KMS-11 (cell line): ENCODE measurements around the gene RPN2.

Source experiments
- H2AFZ ChIP-seq: fragments of 200-600 bp; sonication (generic); 2 replicates; pipeline ENCODE4 v1.6.1; 2016; ENCODE audit warnings: antibody characterized with exemption, mixed run types, low read depth
- H3K27ac ChIP-seq: fragments of 200-600 bp; sonication (generic); 2 replicates; pipeline ENCODE4 v1.6.1; 2016; ENCODE audit warnings: mild to moderate bottlenecking, mixed run types
- H3K27me3 ChIP-seq: fragments of 200-600 bp; sonication (generic); 2 replicates; pipeline ENCODE4 v1.6.1; 2017; ENCODE audit warnings: mild to moderate bottlenecking, low read depth, mixed run types, moderate library complexity; ENCODE audit not compliant: insufficient read depth
- H3K36me3 ChIP-seq: fragments of 200-600 bp; sonication (generic); 2 replicates; pipeline ENCODE4 v1.6.1; 2017; ENCODE audit warnings: mild to moderate bottlenecking, mixed run types; ENCODE audit not compliant: insufficient read depth
- H3K4me1 ChIP-seq: fragments of 200-600 bp; sonication (generic); 2 replicates; pipeline ENCODE4 v1.6.1; 2016; ENCODE audit warnings: mild to moderate bottlenecking, low read depth, mixed run types; ENCODE audit not compliant: poor library complexity, severe bottlenecking
- H3K4me2 ChIP-seq: fragments of 200-600 bp; sonication (generic); 2 replicates; pipeline ENCODE4 v1.7.0; 2016; ENCODE audit warnings: mild to moderate bottlenecking, mixed run types
- H3K4me3 ChIP-seq: fragments of 200-600 bp; sonication (generic); IDR thresholded peaks from 2 replicates; pipeline ENCODE4 v1.6.1; 2017; ENCODE audit warnings: low read depth, low read length, mixed read lengths; ENCODE audit not compliant: insufficient read depth
- H3K79me2 ChIP-seq: fragments of 200-600 bp; sonication (generic); 2 replicates; pipeline ENCODE4 v1.6.1; 2016; ENCODE audit warnings: low read depth, mixed run types; ENCODE audit not compliant: insufficient read depth
- H3K9ac ChIP-seq: fragments of 200-600 bp; sonication (generic); 2 replicates; pipeline ENCODE4 v1.6.1; 2016; ENCODE audit warnings: mild to moderate bottlenecking, mixed run types
- H4K20me1 ChIP-seq: fragments of 200-600 bp; sonication (generic); 2 replicates; pipeline ENCODE4 v1.6.1; 2016; ENCODE audit warnings: mild to moderate bottlenecking, mixed run types; ENCODE audit not compliant: insufficient read depth
- TF ChIP-seq, protein P1 (sequence below): fragments of 200-600 bp; sonication (generic); conservative IDR thresholded peaks from 2 replicates; pipeline ENCODE4 v1.6.1; 2017; ENCODE audit warnings: low read depth, mild to moderate bottlenecking, antibody characterized with exemption, low read length, moderate library complexity, mixed read lengths

The RPN2 gene

GRCh38 chr20:37202267-37202943, 23.3 kb downstream of the RPN2 start:
- no peaks in the 10 kb centered on the region for H3K27me3 ChIP-seq
- H4K20me1 ChIP-seq: peaks cover 11% of the 10 kb centered on the region; the same call in 1 of the 2 replicates
- H3K79me2 ChIP-seq: peaks cover 17% of the 10 kb centered on the region; the same call in 1 of the 2 replicates
- H3K4me3 ChIP-seq: no peak overlapping the region
- peaks cover 39% of the 10 kb centered on the region; the same call in 1 of the 2 replicates for H3K36me3 ChIP-seq
- H3K9ac ChIP-seq: no peak overlapping the region
- no peak overlapping the region for H3K27ac ChIP-seq
- TF ChIP-seq, protein P1, sequence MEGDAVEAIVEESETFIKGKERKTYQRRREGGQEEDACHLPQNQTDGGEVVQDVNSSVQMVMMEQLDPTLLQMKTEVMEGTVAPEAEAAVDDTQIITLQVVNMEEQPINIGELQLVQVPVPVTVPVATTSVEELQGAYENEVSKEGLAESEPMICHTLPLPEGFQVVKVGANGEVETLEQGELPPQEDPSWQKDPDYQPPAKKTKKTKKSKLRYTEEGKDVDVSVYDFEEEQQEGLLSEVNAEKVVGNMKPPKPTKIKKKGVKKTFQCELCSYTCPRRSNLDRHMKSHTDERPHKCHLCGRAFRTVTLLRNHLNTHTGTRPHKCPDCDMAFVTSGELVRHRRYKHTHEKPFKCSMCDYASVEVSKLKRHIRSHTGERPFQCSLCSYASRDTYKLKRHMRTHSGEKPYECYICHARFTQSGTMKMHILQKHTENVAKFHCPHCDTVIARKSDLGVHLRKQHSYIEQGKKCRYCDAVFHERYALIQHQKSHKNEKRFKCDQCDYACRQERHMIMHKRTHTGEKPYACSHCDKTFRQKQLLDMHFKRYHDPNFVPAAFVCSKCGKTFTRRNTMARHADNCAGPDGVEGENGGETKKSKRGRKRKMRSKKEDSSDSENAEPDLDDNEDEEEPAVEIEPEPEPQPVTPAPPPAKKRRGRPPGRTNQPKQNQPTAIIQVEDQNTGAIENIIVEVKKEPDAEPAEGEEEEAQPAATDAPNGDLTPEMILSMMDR: peak; percentile 91
- H3K4me1 ChIP-seq: peaks cover 6% of the 10 kb centered on the region
- H2AFZ ChIP-seq: no peak overlapping the region
- H3K4me2 ChIP-seq: no peak overlapping the region

DNA sequence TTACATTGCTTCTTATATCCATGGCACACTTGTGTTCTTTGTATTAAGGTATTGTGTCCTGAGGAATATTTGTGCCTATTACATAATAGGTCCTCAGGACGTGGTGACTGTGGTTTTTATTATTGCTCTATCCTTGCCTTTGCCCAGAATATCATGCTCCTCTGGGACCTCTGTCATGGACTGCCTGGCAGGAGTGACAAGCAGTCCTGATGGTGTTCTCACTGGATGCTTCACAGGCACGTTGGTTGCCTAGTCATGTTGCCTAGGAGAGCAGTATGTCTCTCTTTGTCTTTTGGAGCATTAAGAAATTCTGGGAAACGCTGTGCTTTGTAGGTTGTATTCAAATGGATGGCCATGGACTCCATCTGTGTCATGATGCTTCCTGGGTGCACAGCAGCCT, 24.9 kb downstream of the RPN2 start:
- no peak overlapping the region for H2AFZ ChIP-seq
- no peaks in the 10 kb centered on the region for H3K27me3 ChIP-seq
- H3K79me2 ChIP-seq: peaks cover 8% of the 10 kb centered on the region; the same call in 1 of the 2 replicates
- peaks cover 9% of the 10 kb centered on the region; the same call in 1 of the 2 replicates for H4K20me1 ChIP-seq
- H3K27ac ChIP-seq: no peak overlapping the region
- peaks cover 6% of the 10 kb centered on the region for H3K4me1 ChIP-seq
- peaks cover 34% of the 10 kb centered on the region; the same call in 1 of the 2 replicates for H3K36me3 ChIP-seq
- H3K4me3 ChIP-seq: no peak overlapping the region
- H3K9ac ChIP-seq: no peak overlapping the region
- H3K4me2 ChIP-seq: no peak overlapping the region
- TF ChIP-seq, protein P1: no peak

- H4K20me1 ChIP-seq: peaks cover 8% of the 10 kb centered on the region; the same call in 1 of the 2 replicates
- no peak overlapping the region for H3K9ac ChIP-seq
- H3K4me2 ChIP-seq: no peak overlapping the region
- TF ChIP-seq, protein P1: no peak
- peaks cover 6% of the 10 kb centered on the region for H3K4me1 ChIP-seq
- peaks cover 4% of the 10 kb centered on the region; the same call in 1 of the 2 replicates for H3K79me2 ChIP-seq
- H3K27ac ChIP-seq: no peak overlapping the region
- no peak overlapping the region for H3K4me3 ChIP-seq
- no peak overlapping the region for H2AFZ ChIP-seq
- H3K27me3 ChIP-seq: no peaks in the 10 kb centered on the region
- H3K36me3 ChIP-seq: peaks cover 42% of the 10 kb centered on the region; the same call in 1 of the 2 replicates
These were observed 26.0 kb downstream of the RPN2 start for GRCh38 chr20:37205130-37205529.

GRCh38 chr20:37205794-37206193, 26.7 kb downstream of the RPN2 start:
- Histone ChIP-seq H3K27ac (no peak overlapping the region), H3K4me3 (no peak overlapping the region), H3K9ac (no peak overlapping the region), H3K36me3 (peaks cover 40% of the 10 kb centered on the region; the same call in 1 of the 2 replicates), H3K79me2 (peaks cover 4% of the 10 kb centered on the region; the same call in 1 of the 2 replicates), H3K4me2 (no peak overlapping the region), H3K27me3 (no peaks in the 10 kb centered on the region), H2AFZ (no peak overlapping the region), H3K4me1 (peaks cover 6% of the 10 kb centered on the region), H4K20me1 (0 out of 2 replicates have a peak, but pooled peaks cover 4% of the 10 kb centered on the region)
- TF ChIP-seq, protein P1: no peak
